ENCODE data around the gene FAM174A. TPM values are rescaled to one million over a fixed set of nuclear protein-coding genes. Genes with fewer than 3 reads are reported as not detected.

Gene FAM174A
- total RNA-seq, 5 donors from 2014 or later (not counting 1 experiment from before 2014, with no cell fraction given): 6.0 to 9.5 (median 7.0) TPM

DNA sequence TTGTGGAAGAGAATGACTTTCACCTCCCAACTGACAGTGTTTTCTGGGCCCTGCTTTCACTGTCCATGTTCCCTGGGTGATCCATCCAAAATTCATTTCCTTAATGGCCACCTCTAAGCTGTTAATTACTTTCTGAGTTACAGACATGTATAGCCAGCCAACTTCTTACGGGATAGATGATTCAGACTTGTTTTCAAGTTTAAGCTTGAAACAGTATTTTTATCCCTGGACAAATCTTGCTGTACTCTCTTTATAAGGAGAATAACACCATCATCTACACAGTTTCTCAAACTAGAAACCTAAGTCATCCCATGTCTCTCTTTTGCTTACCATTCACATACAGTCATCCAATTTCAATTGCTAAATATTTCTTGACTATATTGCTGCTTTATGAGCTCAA lies 6.9 kb downstream of the FAM174A start:
- no peak for DNase-seq
- Mint-ChIP-seq H3K27ac (no peak overlapping the region), H3K4me3 (no peak overlapping the region), H3K4me1 (peaks cover 20 to 33% (median 29%) of the 10 kb centered on the region in 3 donors), H3K27me3 (no peaks in the 10 kb centered on the region), H3K36me3 (peaks cover 16% of the 10 kb centered on the region), H3K9me3 (no peaks in the 10 kb centered on the region)
- WGBS (ENCODE audit: insufficient coverage): 80% methylated on average over 1 of the region's 1 CpG
- Histone ChIP-seq H3K4me3 (ENCODE audit: control insufficient read depth in 1 of 2, extremely low read depth in 1 of 2, low read length in 1 of 2) (no peak overlapping the region), H3K36me3 (ENCODE audit: control insufficient read depth in 2 of 2, extremely low read depth in 1 of 2, insufficient read depth in 1 of 2, low read length in 1 of 2) (no peaks in the 10 kb centered on the region), H3K9me3 (no peaks in the 10 kb centered on the region), H3K27me3 (replicated peaks in 1 of 2; ENCODE audit: control insufficient read depth in 2 of 2, extremely low read depth in 1 of 2, insufficient read depth in 2 of 2, low read length in 1 of 2) (no peaks in the 10 kb centered on the region), H3K27ac (ENCODE audit: low read length) (no peak overlapping the region), H3K4me1 (ENCODE audit: control insufficient read depth in 1 of 2, extremely low read depth in 1 of 2, insufficient read depth in 2 of 2, low read length in 2 of 2) (peaks cover 0 to 2% of the 10 kb centered on the region in 2 experiments)
- ChIA-PET CTCF (no interaction called here), POLR2A (interaction anchor here in 1 of 2 donors (0.5 to 0.6 kb wide), 2 partner anchors 1625 to 1916 kb away, joined by 3 read pairs; no protein-coding TSS in a partner anchor)
- ATAC-seq (replicated peaks in 1 of 4): no peak

DNA sequence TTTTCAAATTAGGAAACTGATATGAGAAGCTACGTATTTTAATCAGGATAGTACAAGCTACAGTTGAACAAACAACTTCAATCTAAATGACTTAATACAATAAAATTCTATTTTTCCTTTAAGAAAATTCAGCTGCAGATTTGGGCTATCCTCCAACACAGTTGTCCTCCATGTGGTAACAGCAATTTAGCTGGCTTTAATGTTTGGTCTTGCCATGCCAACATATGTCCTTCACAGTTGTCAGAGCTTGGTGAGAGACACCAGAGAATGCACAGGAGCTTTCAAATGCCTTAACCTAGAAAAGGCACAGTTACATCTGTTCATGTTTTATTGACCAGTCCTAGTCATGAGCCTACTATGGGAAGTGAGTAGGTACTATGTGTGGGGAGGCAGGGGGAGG lies 10.8 kb downstream of the FAM174A start:
- no CpG with 5 or more reads among the region's 1 CpG for WGBS (ENCODE audit: insufficient coverage)
- no peaks in the 10 kb centered on the region for H3K27me3 Mint-ChIP-seq
- CTCF ChIA-PET: interaction anchor here in 1 of 2 donors (0.6 kb wide), 1 partner anchor 715 kb away, joined by 3 read pairs; no protein-coding TSS in a partner anchor

DNA sequence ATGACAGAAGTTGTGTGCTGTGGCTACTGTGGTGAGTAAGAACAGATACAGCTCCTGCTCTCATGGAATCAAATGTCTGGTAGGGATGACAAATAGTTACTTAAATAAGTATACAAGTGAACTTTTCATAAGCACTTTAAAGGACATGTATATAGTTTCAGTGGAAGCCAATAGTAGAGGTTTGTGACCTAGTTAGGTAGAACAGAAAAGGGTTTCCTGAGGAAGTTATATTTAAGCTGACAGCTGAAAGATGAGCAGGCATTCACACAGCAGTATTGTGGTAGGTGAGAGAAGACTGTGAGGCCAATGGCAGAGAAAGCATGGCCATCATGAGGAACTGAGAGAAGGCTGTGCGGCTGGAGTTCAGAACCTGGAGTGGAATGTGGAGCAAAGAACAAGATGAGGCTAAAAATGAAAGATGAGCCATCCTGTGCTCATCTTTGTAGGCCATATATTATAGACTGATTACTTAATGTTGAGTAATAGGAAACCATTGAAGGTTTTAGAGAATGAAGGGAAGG lies 15.4 kb downstream of the FAM174A start:
- peak in 1 of 4 experiments; percentile 42 for ATAC-seq (replicated peaks in 1 of 4)
- no peak overlapping the region for H3K27ac ChIP-seq (ENCODE audit: low read length)
- H3K27ac Mint-ChIP-seq: peak overlapping the region in 1 of 2 donors; percentile 8
- POLR2A ChIA-PET: no interaction called here
- H3K36me3 ChIP-seq (ENCODE audit: control insufficient read depth in 2 of 2, extremely low read depth in 1 of 2, insufficient read depth in 1 of 2, low read length in 1 of 2): no peaks in the 10 kb centered on the region
- H3K27me3 ChIP-seq (replicated peaks in 1 of 2; ENCODE audit: control insufficient read depth in 2 of 2, extremely low read depth in 1 of 2, insufficient read depth in 2 of 2, low read length in 1 of 2): no peaks in the 10 kb centered on the region
- H3K27me3 Mint-ChIP-seq: no peaks in the 10 kb centered on the region
- no peaks in the 10 kb centered on the region for H3K9me3 ChIP-seq
- peaks cover 9 to 20% (median 15%) of the 10 kb centered on the region in 3 donors for H3K4me1 Mint-ChIP-seq
- no peak overlapping the region for H3K4me3 Mint-ChIP-seq
- 89% methylated on average over 1 of the region's 1 CpG for WGBS (ENCODE audit: insufficient coverage)
- H3K4me3 ChIP-seq (ENCODE audit: control insufficient read depth in 1 of 2, extremely low read depth in 1 of 2, low read length in 1 of 2): no peak overlapping the region
- peaks cover 0 to 2% of the 10 kb centered on the region in 2 experiments for H3K4me1 ChIP-seq (ENCODE audit: control insufficient read depth in 1 of 2, extremely low read depth in 1 of 2, insufficient read depth in 2 of 2, low read length in 2 of 2)
- H3K9me3 Mint-ChIP-seq: no peaks in the 10 kb centered on the region
- peaks cover 11% of the 10 kb centered on the region for H3K36me3 Mint-ChIP-seq
- CTCF ChIA-PET: no interaction called here
- no peak for DNase-seq

More for the DNA sequence above, 10.8 kb downstream of the FAM174A start:
- Histone ChIP-seq H3K4me3 (ENCODE audit: control insufficient read depth in 1 of 2, extremely low read depth in 1 of 2, low read length in 1 of 2) (no peak overlapping the region), H3K9me3 (no peaks in the 10 kb centered on the region), H3K27ac (ENCODE audit: low read length) (no peak overlapping the region), H3K27me3 (replicated peaks in 1 of 2; ENCODE audit: control insufficient read depth in 2 of 2, extremely low read depth in 1 of 2, insufficient read depth in 2 of 2, low read length in 1 of 2) (no peaks in the 10 kb centered on the region), H3K4me1 (ENCODE audit: control insufficient read depth in 1 of 2, extremely low read depth in 1 of 2, insufficient read depth in 2 of 2, low read length in 2 of 2) (peaks cover 0 to 2% of the 10 kb centered on the region in 2 experiments), H3K36me3 (ENCODE audit: control insufficient read depth in 2 of 2, extremely low read depth in 1 of 2, insufficient read depth in 1 of 2, low read length in 1 of 2) (no peaks in the 10 kb centered on the region)
- ATAC-seq (replicated peaks in 1 of 4) (no peak), DNase-seq (no peak)
- peaks cover 20 to 23% (median 23%) of the 10 kb centered on the region in 3 donors for H3K4me1 Mint-ChIP-seq
- POLR2A ChIA-PET: interaction anchor here in 1 of 2 donors (0.6 kb wide), 1 partner anchor 1533 kb away, joined by 3 read pairs; no protein-coding TSS in a partner anchor
- no peaks in the 10 kb centered on the region for H3K9me3 Mint-ChIP-seq
- peaks cover 16% of the 10 kb centered on the region for H3K36me3 Mint-ChIP-seq
- H3K4me3 Mint-ChIP-seq: no peak overlapping the region
- no peak overlapping the region for H3K27ac Mint-ChIP-seq

DNA sequence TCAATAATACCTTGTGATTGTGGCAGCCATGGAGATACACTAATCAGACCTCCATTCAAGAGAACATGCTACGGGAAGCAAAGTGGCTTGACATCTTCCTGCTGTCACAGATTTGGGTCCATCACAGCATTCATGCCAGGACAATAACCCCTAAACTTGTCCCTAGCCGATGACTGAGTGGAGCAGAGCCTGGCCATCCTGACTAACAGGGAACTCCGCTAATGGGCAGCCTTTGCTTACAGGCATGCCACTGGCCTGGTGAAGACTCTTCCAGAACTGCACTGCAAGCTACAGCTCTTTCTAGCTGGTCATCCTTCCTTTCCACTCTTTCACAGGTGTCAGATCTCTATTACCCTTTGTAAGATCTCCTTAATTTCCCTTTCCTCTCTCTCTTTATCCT lies 16.0 kb downstream of the FAM174A start:
- ChIA-PET CTCF (no interaction called here), POLR2A (interaction anchor here in 1 of 2 donors (0.5 kb wide), 1 partner anchor 349 kb away, joined by 4 read pairs; no protein-coding TSS in a partner anchor)
- Histone ChIP-seq H3K4me3 (ENCODE audit: control insufficient read depth in 1 of 2, extremely low read depth in 1 of 2, low read length in 1 of 2) (no peak overlapping the region), H3K36me3 (ENCODE audit: control insufficient read depth in 2 of 2, extremely low read depth in 1 of 2, insufficient read depth in 1 of 2, low read length in 1 of 2) (no peaks in the 10 kb centered on the region), H3K27ac (ENCODE audit: low read length) (no peak overlapping the region), H3K9me3 (no peaks in the 10 kb centered on the region), H3K27me3 (replicated peaks in 1 of 2; ENCODE audit: control insufficient read depth in 2 of 2, extremely low read depth in 1 of 2, insufficient read depth in 2 of 2, low read length in 1 of 2) (no peaks in the 10 kb centered on the region), H3K4me1 (ENCODE audit: control insufficient read depth in 1 of 2, extremely low read depth in 1 of 2, insufficient read depth in 2 of 2, low read length in 2 of 2) (peaks cover 0 to 2% of the 10 kb centered on the region in 2 experiments)
- no peak overlapping the region for H3K27ac Mint-ChIP-seq
- H3K27me3 Mint-ChIP-seq: no peaks in the 10 kb centered on the region
- H3K9me3 Mint-ChIP-seq: no peaks in the 10 kb centered on the region
- H3K4me3 Mint-ChIP-seq: no peak overlapping the region
- H3K36me3 Mint-ChIP-seq: peaks cover 13% of the 10 kb centered on the region
- 93% methylated on average over 3 of the region's 3 CpGs for WGBS (ENCODE audit: insufficient coverage)
- H3K4me1 Mint-ChIP-seq: peaks cover 9 to 20% (median 15%) of the 10 kb centered on the region in 3 donors
- ATAC-seq (replicated peaks in 1 of 4): no peak
- no peak for DNase-seq

DNA sequence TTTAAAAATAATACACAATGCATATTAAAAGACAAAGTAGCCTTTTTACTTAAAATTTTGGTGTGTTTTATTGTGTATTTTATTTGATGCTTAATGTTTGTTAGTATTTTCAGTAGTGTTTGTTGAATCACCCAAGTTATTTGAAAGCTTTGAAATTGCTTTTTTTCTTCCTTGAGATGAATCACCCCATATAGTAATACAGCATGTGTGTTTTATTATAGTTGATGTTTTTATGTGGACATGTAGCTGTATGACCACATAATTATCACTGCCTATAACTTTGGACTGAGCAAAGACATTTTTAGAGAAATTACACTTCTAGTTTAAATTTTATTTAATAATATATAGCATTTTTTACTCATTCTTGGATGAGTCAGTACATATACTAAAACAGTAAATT lies 18.0 kb downstream of the FAM174A start:
- no peak for DNase-seq
- CTCF ChIA-PET: interaction anchor here in 1 of 2 donors (0.6 to 1.0 kb wide), 2 partner anchors 34 to 352 kb away, joined by 3 to 4 read pairs; no protein-coding TSS in a partner anchor
- no peaks in the 10 kb centered on the region for H3K27me3 ChIP-seq (replicated peaks in 1 of 2; ENCODE audit: control insufficient read depth in 2 of 2, extremely low read depth in 1 of 2, insufficient read depth in 2 of 2, low read length in 1 of 2)
- H3K4me3 ChIP-seq (ENCODE audit: control insufficient read depth in 1 of 2, extremely low read depth in 1 of 2, low read length in 1 of 2): no peak overlapping the region
- POLR2A ChIA-PET: interaction anchor here in 1 of 2 donors (0.8 kb wide), 1 partner anchor 149 kb away, joined by 3 read pairs; no protein-coding TSS in a partner anchor
- Mint-ChIP-seq H3K36me3 (peaks cover 12% of the 10 kb centered on the region), H3K4me1 (peaks cover 14 to 20% (median 18%) of the 10 kb centered on the region in 3 donors), H3K27me3 (no peaks in the 10 kb centered on the region), H3K4me3 (no peak overlapping the region), H3K9me3 (peaks cover 0 to 2% (median 0%) of the 10 kb centered on the region in 3 donors), H3K27ac (no peak overlapping the region)
- H3K36me3 ChIP-seq (ENCODE audit: control insufficient read depth in 2 of 2, extremely low read depth in 1 of 2, insufficient read depth in 1 of 2, low read length in 1 of 2): no peaks in the 10 kb centered on the region
- ATAC-seq (replicated peaks in 1 of 4): no peak
- H3K4me1 ChIP-seq (ENCODE audit: control insufficient read depth in 1 of 2, extremely low read depth in 1 of 2, insufficient read depth in 2 of 2, low read length in 2 of 2): peaks cover 0 to 2% of the 10 kb centered on the region in 2 experiments
- H3K27ac ChIP-seq (ENCODE audit: low read length): no peak overlapping the region
- H3K9me3 ChIP-seq: no peaks in the 10 kb centered on the region

DNA sequence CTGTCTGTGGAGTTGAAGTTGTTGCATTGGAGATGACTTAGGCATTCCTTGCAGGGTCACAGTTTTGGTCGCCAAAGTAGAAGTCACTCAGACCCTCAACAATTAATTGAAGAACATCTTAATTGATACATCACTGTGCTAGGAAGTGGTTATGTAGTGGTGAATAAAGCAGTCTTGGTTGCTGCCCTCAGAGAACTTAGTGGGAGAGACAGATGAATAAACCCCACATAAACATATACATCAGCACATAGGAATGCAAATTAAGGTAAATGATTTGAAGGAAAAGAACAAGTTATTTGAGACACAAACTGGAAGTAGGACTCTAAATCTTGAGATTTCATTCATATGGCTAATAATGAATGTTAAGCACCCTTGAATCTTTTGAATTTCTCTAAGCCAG lies 25.7 kb downstream of the FAM174A start:
- ChIA-PET POLR2A (no interaction called here), CTCF (no interaction called here)
- H3K4me1 ChIP-seq (ENCODE audit: control insufficient read depth in 1 of 2, extremely low read depth in 1 of 2, insufficient read depth in 2 of 2, low read length in 2 of 2): no peaks in the 10 kb centered on the region
- Mint-ChIP-seq H3K4me3 (no peak overlapping the region), H3K27ac (no peak overlapping the region), H3K9me3 (peaks cover 0 to 2% (median 0%) of the 10 kb centered on the region in 3 donors), H3K36me3 (peaks cover 44% of the 10 kb centered on the region), H3K4me1 (peaks cover 6 to 21% (median 9%) of the 10 kb centered on the region in 3 donors), H3K27me3 (no peaks in the 10 kb centered on the region)
- ATAC-seq (replicated peaks in 1 of 4) (no peak), DNase-seq (no peak)
- no peak overlapping the region for H3K27ac ChIP-seq (ENCODE audit: low read length)
- no peaks in the 10 kb centered on the region for H3K27me3 ChIP-seq (replicated peaks in 1 of 2; ENCODE audit: control insufficient read depth in 2 of 2, extremely low read depth in 1 of 2, insufficient read depth in 2 of 2, low read length in 1 of 2)
- H3K4me3 ChIP-seq (ENCODE audit: control insufficient read depth in 1 of 2, extremely low read depth in 1 of 2, low read length in 1 of 2): no peak overlapping the region
- H3K36me3 ChIP-seq (ENCODE audit: control insufficient read depth in 2 of 2, extremely low read depth in 1 of 2, insufficient read depth in 1 of 2, low read length in 1 of 2): peaks cover 4 to 6% of the 10 kb centered on the region in 2 donors
- H3K9me3 ChIP-seq: no peaks in the 10 kb centered on the region
- no CpG with 5 or more reads among the region's 1 CpG for WGBS (ENCODE audit: insufficient coverage)

Data from T-cell (primary cell).